Immature natural killer cell (primary cell): ENCODE results near the gene AMHR2. TPM values are rescaled to one million over a fixed set of nuclear protein-coding genes. Genes with fewer than 3 reads are reported as not detected.
"Not testable (repeated sequence)": the region's sequence is repeated elsewhere in the genome, so short reads cannot be mapped to it uniquely, and the experiment has no call there.

Experiments
- DNase-seq, 3 donors: peaks; one replicate each; pipeline ENCODE4 v3.0.0; 2022; ENCODE audit warnings: mixed read lengths in 1 of 3
- H3K27ac Mint-ChIP-seq, 6 donors: one replicate each; pipeline ENCODE4 v1.8.0; 2020; ENCODE audit warnings: mixed read lengths in 6 of 6, mild to moderate bottlenecking in 5 of 6, inconsistent platforms in 4 of 6, moderate library complexity in 3 of 6
- H3K27me3 Mint-ChIP-seq, 3 donors: one replicate each; pipeline ENCODE4 v1.8.0; 2020 to 2021; ENCODE audit warnings: low read depth in 3 of 3, mild to moderate bottlenecking in 3 of 3, mixed read lengths in 3 of 3, moderate library complexity in 3 of 3, inconsistent platforms in 1 of 3
- H3K36me3 Mint-ChIP-seq, 3 donors: one replicate each; pipeline ENCODE4 v1.8.0; 2020; ENCODE audit warnings: mixed read lengths in 3 of 3, inconsistent platforms in 2 of 3, mild to moderate bottlenecking in 2 of 3
- H3K4me1 Mint-ChIP-seq, 2 donors: one replicate each; pipeline ENCODE4 v1.8.0; 2020; ENCODE audit warnings: inconsistent platforms in 2 of 2, mild to moderate bottlenecking in 2 of 2, mixed read lengths in 2 of 2, moderate library complexity in 1 of 2
- H3K4me3 Mint-ChIP-seq, 5 donors: one replicate each; pipeline ENCODE4 v1.8.0; 2020; ENCODE audit warnings: mild to moderate bottlenecking in 5 of 5, mixed read lengths in 5 of 5, inconsistent platforms in 3 of 5, moderate library complexity in 3 of 5
- H3K9me3 Mint-ChIP-seq, 6 donors: one replicate each; pipeline ENCODE4 v1.8.0; 2020; ENCODE audit warnings: mild to moderate bottlenecking in 6 of 6, mixed read lengths in 6 of 6, inconsistent platforms in 4 of 6, moderate library complexity in 3 of 6
- polyA plus RNA-seq, 3 donors: library from polyadenylated mRNA; unstranded; fragments of 300-500 nt; fragmentation: Illumina TruSeq; gene quantifications; one replicate each; pipeline ENCODE4 v1.2.3, GENCODE V29; 2021

Gene AMHR2
- polyA plus RNA-seq, 3 donors from 2014 or later = 0.19 TPM; not detected in 2

DNA sequence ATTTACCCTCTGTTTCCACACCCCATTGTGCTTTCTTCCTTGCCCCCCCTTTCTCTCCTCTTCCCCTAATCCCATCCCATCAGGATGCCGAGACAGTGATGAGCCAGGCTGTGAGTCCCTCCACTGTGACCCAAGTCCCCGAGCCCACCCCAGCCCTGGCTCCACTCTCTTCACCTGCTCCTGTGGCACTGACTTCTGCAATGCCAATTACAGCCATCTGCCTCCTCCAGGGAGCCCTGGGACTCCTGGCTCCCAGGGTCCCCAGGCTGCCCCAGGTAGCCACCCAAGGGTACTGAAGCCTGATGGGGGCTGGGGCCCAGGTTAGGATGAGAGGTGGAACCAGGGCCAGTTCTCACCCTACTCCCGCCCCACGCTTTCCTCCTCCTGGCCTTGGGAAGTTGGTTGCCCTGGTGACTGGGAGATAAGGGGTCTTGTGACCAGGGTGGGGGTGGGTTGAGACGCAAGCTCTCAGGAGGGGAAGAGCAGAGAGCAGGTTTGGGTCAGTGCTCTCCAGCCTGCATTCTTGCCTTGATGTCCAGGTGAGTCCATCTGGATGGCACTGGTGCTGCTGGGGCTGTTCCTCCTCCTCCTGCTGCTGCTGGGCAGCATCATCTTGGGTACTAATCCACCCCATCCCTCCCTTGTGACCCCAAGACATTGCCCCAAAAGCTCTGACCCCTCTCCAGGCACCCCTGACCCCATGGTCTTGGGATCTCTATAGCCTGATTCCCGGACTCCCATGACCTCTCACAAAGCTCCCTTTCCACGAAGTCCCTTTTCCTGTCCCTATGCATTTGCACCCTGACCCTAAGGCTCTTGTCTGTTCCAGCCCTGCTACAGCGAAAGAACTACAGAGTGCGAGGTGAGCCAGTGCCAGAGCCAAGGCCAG is 1.2 kb downstream of the AMHR2 start:
- Mint-ChIP-seq H3K9me3 (no peaks in the 10 kb centered on the region), H3K27me3 (peaks cover 0 to 2% (median 0%) of the 10 kb centered on the region in 3 donors), H3K27ac (no peak overlapping the region), H3K4me1 (peaks cover 5 to 6% of the 10 kb centered on the region in 2 donors), H3K4me3 (no peak overlapping the region), H3K36me3 (no peaks in the 10 kb centered on the region)
- DNase-seq = no peak

DNA sequence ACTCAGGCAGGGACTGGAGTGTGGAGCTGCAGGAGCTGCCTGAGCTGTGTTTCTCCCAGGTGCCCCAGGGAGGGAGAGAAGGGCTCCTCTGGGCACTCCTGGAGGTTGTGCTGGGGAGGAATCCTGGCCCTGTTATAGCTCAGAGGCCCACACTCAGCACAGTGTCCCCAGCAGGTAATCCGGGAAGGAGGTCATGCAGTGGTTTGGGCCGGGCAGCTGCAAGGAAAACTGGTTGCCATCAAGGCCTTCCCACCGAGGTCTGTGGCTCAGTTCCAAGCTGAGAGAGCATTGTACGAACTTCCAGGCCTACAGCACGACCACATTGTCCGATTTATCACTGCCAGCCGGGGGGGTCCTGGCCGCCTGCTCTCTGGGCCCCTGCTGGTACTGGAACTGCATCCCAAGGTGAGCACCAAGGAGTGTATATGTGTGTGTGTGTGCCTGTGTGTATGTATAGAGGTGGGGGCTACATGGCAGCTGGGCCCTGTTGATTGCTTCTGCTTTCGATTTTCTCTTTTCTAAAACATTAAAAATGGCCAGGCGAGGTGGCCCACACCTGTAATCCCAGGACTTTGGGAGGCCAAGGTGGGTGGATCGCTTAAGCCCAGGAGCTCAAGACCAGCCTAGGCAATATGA is 2.0 kb downstream of the AMHR2 start:
- Mint-ChIP-seq H3K4me1 (peaks cover 5 to 6% of the 10 kb centered on the region in 2 donors), H3K4me3 (no peak overlapping the region), H3K36me3 (no peaks in the 10 kb centered on the region), H3K27me3 (peaks cover 0 to 2% (median 0%) of the 10 kb centered on the region in 3 donors), H3K27ac (no peak overlapping the region), H3K9me3 (no peaks in the 10 kb centered on the region)
- DNase-seq = no peak

DNA sequence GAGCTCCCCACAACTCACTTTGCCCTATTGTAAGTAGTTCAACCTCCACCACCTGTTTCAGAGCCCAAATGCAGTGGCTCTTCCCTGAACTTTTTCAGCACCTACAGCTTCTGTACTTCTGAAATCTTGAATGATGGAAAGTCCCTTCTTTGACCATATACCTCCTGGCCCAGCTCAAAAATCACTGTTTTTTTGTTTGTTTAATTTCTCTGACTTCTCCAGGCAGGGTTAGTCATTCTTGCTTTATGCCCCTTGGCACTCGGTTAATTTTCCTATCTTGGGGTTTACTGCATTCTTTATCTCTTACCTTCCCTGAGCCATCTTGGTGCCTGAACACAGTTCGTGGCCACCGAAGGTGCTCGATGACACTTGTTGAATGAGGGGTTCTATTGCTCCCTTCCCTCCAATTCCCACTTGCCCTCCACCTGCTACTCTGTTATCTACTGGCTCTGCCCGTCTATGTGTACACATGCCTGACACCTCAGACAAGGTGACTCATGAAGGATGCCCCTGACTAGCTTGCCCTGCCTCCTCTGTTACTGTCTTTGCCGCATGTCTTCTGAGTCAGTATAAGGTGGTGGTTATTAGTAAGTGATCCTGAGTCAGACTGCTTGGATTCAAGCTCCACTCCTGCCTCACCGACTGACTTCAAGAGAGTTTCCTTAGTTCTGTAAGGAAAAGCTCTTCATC is 4.4 kb downstream of the AMHR2 start:
- H3K27ac Mint-ChIP-seq = peak overlapping the region in 1 of 6 donors; percentile 12
- H3K9me3 Mint-ChIP-seq = no peaks in the 10 kb centered on the region
- peaks cover 0 to 2% (median 0%) of the 10 kb centered on the region in 3 donors for H3K27me3 Mint-ChIP-seq
- no peak for DNase-seq
- no peaks in the 10 kb centered on the region for H3K4me1 Mint-ChIP-seq
- H3K4me3 Mint-ChIP-seq = no peak overlapping the region
- H3K36me3 Mint-ChIP-seq = no peaks in the 10 kb centered on the region

- Mint-ChIP-seq H3K27ac (no peak overlapping the region), H3K36me3 (no peaks in the 10 kb centered on the region), H3K4me1 (no peaks in the 10 kb centered on the region), H3K9me3 (no peaks in the 10 kb centered on the region), H3K27me3 (peaks cover 0 to 2% (median 0%) of the 10 kb centered on the region in 3 donors), H3K4me3 (no peak overlapping the region)
- DNase-seq = no peak
Observed at GRCh38 chr12:53428741-53429140, 5.1 kb downstream of the AMHR2 start.

GRCh38 chr12:53430116-53430515 is 6.5 kb downstream of the AMHR2 start:
- no peak overlapping the region for H3K4me3 Mint-ChIP-seq
- no peak overlapping the region for H3K27ac Mint-ChIP-seq
- no peaks in the 10 kb centered on the region for H3K4me1 Mint-ChIP-seq
- no peaks in the 10 kb centered on the region for H3K36me3 Mint-ChIP-seq
- H3K9me3 Mint-ChIP-seq = no peaks in the 10 kb centered on the region
- no peak for DNase-seq
- H3K27me3 Mint-ChIP-seq = peaks cover 0 to 2% (median 0%) of the 10 kb centered on the region in 3 donors

DNA sequence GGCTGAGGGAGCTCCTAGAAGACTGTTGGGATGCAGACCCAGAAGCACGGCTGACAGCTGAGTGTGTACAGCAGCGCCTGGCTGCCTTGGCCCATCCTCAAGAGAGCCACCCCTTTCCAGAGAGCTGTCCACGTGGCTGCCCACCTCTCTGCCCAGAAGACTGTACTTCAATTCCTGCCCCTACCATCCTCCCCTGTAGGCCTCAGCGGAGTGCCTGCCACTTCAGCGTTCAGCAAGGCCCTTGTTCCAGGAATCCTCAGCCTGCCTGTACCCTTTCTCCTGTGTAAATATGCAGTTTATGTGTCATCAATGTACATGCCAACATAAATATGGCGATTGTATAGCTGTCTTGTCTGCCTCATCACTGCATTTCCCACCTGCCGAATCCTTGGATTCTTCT is 7.5 kb downstream of the AMHR2 start:
- no peak overlapping the region for H3K4me3 Mint-ChIP-seq
- H3K36me3 Mint-ChIP-seq = no peaks in the 10 kb centered on the region
- no peak overlapping the region for H3K27ac Mint-ChIP-seq
- no peaks in the 10 kb centered on the region for H3K9me3 Mint-ChIP-seq
- no peak for DNase-seq
- H3K4me1 Mint-ChIP-seq = no peaks in the 10 kb centered on the region
- H3K27me3 Mint-ChIP-seq = peaks cover 0 to 3% (median 0%) of the 10 kb centered on the region in 3 donors

DNA sequence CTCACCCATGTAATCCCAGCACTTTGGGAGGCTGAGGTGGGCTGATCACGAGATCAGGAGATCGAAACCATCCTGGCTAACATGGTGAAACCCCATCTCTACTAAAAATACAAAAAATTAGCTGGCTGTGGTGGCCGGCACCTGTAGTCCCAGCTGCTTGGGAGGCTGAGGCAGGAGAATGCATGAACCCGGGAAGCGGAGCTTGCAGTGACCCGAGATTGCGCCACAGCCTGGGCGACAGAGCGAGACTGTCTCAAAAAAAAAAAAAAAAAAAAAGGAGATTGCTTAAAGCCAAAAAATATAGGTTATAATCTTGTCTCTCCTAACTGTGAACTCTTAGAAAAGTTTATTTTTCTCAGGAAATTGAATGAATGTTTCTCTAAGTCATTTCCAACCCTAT is 11.7 kb downstream of the AMHR2 start:
- H3K36me3 Mint-ChIP-seq, DNase-seq, H3K27ac Mint-ChIP-seq, H3K9me3 Mint-ChIP-seq, H3K27me3 Mint-ChIP-seq, H3K4me3 Mint-ChIP-seq, H3K4me1 Mint-ChIP-seq: not testable (repeated sequence)

DNA sequence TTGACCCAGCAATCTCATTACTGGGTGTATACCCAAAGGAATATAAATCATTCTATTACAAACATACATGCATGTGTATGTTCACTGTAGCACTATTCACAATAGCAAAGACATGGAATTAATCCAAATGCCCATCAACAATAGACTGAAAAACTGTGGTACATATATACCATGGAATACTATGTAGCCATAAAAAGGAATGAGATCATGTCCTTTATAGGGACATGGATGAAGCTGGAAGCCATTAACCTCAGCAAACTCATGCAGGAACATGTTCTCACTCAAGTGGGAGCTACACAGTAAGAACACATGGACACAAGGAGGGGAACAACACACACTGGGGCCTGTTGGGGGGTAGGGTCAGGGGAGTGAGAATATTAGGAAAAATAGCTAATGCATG is 15.9 kb downstream of the AMHR2 start:
- Mint-ChIP-seq H3K4me3 (peak overlapping the region; percentile 5 to 71 (median 41)), H3K4me1 (peaks cover 33 to 37% of the 10 kb centered on the region in 2 donors), H3K27ac (peak overlapping the region in 1 of 6 donors; percentile 73)
- H3K27me3 Mint-ChIP-seq, DNase-seq, H3K36me3 Mint-ChIP-seq, H3K9me3 Mint-ChIP-seq: not testable (repeated sequence)

GRCh38 chr12:53441040-53441833 is 17.6 kb downstream of the AMHR2 start, which contains the start of gene PRR13:
Gene PRR13, plus strand, starts transcription at chr12:53441734. Its CDS starts 981 bp downstream, at chr12:53442715.
- peak; percentile 95 to 98 (median 97) for DNase-seq
- Mint-ChIP-seq H3K4me1 (peaks cover 43 to 54% of the 10 kb centered on the region in 2 donors), H3K9me3 (no peaks in the 10 kb centered on the region), H3K27ac (peak within 1 kb of the TSS; percentile 89 to 97 (median 94)), H3K36me3 (peaks cover 3 to 14% (median 5%) of the 10 kb centered on the region in 3 donors), H3K27me3 (peaks cover 0 to 7% (median 0%) of the 10 kb centered on the region in 3 donors), H3K4me3 (peak within 1 kb of the TSS; percentile 92 to 99 (median 96))

GRCh38 chr12:53443955-53444354 is 20.3 kb downstream of the AMHR2 start:
- peaks cover 0 to 7% (median 0%) of the 10 kb centered on the region in 3 donors for H3K27me3 Mint-ChIP-seq
- peaks cover 3 to 18% (median 5%) of the 10 kb centered on the region in 3 donors for H3K36me3 Mint-ChIP-seq
- H3K27ac Mint-ChIP-seq = peak overlapping the region in 5 of 6 donors; percentile 38 to 62 (median 57)
- no peak for DNase-seq
- no peaks in the 10 kb centered on the region for H3K9me3 Mint-ChIP-seq
- peak overlapping the region; percentile 40 to 60 (median 58) for H3K4me3 Mint-ChIP-seq
- H3K4me1 Mint-ChIP-seq = peaks cover 48 to 59% of the 10 kb centered on the region in 2 donors

DNA sequence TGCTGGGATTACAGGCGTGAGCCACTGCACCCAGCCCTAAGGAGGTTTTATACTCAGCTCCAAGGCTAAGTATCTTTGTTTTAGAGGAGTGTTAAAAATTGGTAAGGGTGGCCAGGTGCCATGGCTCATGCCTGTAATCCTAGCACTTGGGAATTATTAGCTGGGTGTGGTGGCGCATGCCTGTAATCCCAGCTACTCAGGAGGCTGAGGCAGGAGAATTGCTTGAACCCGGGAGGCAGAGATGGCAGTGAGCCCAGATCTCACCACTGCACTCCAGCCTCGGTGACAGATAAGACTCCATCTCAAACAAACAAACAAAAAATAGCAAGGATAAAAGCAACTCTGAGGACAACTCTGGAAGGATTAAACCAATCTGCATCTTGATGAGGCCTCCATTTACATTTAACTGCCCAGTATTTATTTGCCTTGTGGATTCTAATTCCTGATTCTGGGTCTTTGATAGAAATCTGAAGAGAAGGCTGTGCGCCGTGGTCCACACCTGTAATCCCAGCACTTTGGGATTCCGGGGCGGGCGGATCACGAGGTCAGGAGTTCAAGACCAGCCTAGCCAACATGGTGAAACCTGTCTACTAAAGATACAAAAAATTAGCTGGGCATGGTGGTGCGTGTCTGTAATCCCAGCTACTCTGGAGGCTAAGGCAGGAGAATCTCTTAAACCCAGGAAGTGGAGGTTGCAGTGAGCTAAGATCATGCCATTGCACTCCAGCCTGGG is 21.1 kb downstream of the AMHR2 start:
- H3K4me1 Mint-ChIP-seq = peaks cover 48 to 59% of the 10 kb centered on the region in 2 donors
- peak overlapping the region in 1 of 5 donors; percentile 38 for H3K4me3 Mint-ChIP-seq
- not testable (repeated sequence) for H3K27me3 Mint-ChIP-seq, H3K9me3 Mint-ChIP-seq, DNase-seq
- peak overlapping the region in 3 of 6 donors; percentile 9 to 35 (median 13) for H3K27ac Mint-ChIP-seq
- H3K36me3 Mint-ChIP-seq = peaks cover 3 to 18% (median 5%) of the 10 kb centered on the region in 3 donors

DNA sequence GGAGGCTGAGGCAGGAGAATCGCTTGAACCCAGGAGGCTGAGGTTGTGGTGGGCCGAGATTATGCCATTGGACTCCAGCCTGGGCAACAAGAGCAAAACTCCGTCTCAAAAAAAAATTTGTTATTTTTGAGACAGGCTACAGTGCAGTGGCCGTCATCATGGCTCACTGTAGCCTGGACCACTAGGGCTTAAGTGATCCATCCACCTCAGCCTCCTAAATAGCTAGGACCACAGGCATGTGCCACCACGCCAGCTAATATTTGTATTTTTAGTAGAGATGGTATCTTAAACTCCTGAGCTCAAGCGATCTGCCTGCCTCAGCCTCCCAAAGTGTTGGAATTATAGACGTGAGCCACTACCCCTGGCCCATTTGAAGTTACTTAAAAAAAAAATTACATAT is 27.3 kb downstream of the AMHR2 start:
- no peak overlapping the region for H3K27ac Mint-ChIP-seq
- no peaks in the 10 kb centered on the region for H3K9me3 Mint-ChIP-seq
- DNase-seq = no peak
- peaks cover 11 to 19% (median 15%) of the 10 kb centered on the region in 3 donors for H3K36me3 Mint-ChIP-seq
- peaks cover 35 to 50% of the 10 kb centered on the region in 2 donors for H3K4me1 Mint-ChIP-seq
- H3K4me3 Mint-ChIP-seq = no peak overlapping the region
- H3K27me3 Mint-ChIP-seq = peaks cover 4 to 10% (median 7%) of the 10 kb centered on the region in 3 donors
